Mucosa of rectum (tissue), 2 donors: ENCODE results near the gene E2F8.

Experiments
- H3K27ac ChIP-seq, 2 donors: one replicate each; pipeline ENCODE4 v1.7.0; 2013; ENCODE audit warnings: inconsistent platforms in 2 of 2, low read depth in 2 of 2, low read length in 2 of 2
- H3K27me3 ChIP-seq, 2 donors: one replicate each; pipeline ENCODE4 v1.7.0; 2013; ENCODE audit warnings: low read length in 2 of 2; ENCODE audit not compliant: control insufficient read depth in 2 of 2, insufficient read depth in 2 of 2
- H3K36me3 ChIP-seq, 2 donors: one replicate each; pipeline ENCODE4 v1.7.0; 2013; ENCODE audit warnings: low read length in 2 of 2; ENCODE audit not compliant: control insufficient read depth in 2 of 2, insufficient read depth in 2 of 2
- H3K4me1 ChIP-seq, 2 donors: one replicate each; pipeline ENCODE4 v1.7.0; 2013; ENCODE audit warnings: low read length in 2 of 2, mild to moderate bottlenecking in 1 of 2; ENCODE audit not compliant: control insufficient read depth in 2 of 2, insufficient read depth in 2 of 2
- H3K4me3 ChIP-seq, 2 donors: one replicate each; pipeline ENCODE4 v1.7.0; 2013; ENCODE audit warnings: low read length in 2 of 2
- H3K9ac ChIP-seq, 2 donors: one replicate each; pipeline ENCODE4 v1.7.0; 2013; ENCODE audit warnings: low read length in 2 of 2, low read depth in 1 of 2, mild to moderate bottlenecking in 1 of 2
- H3K9me3 ChIP-seq, 2 donors: one replicate each; pipeline ENCODE4 v1.7.0; 2013; ENCODE audit warnings: low read length in 2 of 2; ENCODE audit not compliant: control insufficient read depth in 2 of 2
- donor health status: healthy.
- donor health status: Normal muscosa, but diverticular disease.

E2F8 gene

DNA sequence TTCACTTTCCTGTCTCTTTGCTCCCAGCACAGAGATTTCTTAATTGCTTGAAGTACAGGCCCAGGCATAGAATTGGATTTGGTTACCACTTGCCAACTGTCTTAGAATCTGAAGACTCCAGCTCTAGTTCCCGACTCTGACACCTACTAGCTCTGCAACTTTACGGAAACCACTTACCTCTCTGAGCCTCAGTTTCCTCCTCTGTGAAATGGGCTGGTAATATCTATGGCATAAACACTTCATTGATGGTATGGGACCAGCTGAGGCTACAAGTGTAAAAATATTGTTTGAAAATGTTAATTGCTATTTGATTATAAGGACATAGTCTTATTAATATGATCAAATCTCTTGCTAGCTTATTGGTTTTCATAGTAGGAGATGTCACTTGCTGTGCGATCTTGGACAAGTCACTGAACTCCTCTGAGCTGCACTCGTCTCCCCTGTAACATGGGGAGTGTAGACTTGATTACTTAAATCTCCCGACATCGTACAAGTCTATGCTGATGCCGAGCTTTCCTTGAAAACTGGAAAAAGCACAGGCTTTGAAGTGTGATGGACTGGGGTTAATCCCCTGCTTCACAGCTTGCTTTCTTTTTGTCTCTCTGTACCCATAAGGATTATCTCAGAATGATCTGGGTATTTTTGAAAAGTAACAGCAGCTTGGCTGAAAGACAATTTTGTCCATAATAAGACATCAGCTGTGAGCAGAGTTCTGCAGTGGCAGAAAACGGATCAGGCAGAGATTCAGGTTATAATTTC lies 11.8 kb upstream of the E2F8 start:
- no peaks in the 10 kb centered on the region for H3K27me3 ChIP-seq
- no peaks in the 10 kb centered on the region for H3K9me3 ChIP-seq
- H3K9ac ChIP-seq = no peak overlapping the region
- peaks cover 0 to 5% of the 10 kb centered on the region in 2 donors for H3K4me1 ChIP-seq
- no peak overlapping the region for H3K27ac ChIP-seq
- H3K4me3 ChIP-seq = no peak overlapping the region
- H3K36me3 ChIP-seq = no peaks in the 10 kb centered on the region

DNA sequence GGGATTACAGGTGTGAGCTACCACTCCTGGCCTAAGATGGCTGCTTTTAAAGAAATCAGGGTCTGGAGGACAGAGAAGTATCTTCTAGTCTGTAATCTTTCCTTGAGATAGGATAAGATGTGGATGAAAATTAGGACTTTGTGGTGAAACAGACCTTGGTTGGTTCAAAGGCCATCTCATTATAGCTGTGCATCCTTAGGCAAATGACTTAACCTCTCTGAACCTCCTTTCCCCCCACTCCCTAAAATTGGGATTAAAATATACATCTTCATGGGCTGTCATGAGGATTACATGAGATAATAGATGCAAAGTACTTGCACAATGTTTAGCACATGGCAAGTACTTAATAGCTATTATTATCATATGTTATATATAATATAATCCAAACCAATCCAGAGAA lies 10.8 kb upstream of the E2F8 start:
- H3K4me1 ChIP-seq = peaks cover 0 to 5% of the 10 kb centered on the region in 2 donors

DNA sequence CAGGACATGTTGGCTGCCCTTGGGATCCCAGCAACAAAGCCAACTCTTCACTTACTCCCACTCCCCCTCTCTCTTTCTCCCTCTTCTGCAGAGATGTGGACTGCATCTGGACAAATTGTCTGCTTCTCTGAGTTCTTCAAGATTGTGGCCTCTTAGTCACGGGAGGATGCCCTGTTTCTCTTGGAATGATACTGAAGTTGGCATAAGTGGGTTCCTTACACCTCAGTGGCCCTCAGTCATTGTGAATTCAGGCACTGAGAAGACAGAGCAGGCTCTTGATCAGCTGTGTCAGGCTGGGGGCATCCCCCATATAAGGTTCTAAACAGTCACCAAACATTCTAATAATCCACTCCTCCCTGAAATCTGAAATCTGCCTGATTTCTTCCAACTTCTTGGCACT lies 6.1 kb upstream of the E2F8 start:
- no peaks in the 10 kb centered on the region for H3K36me3 ChIP-seq
- no peak overlapping the region for H3K9ac ChIP-seq
- H3K27ac ChIP-seq = no peak overlapping the region

More for the DNA sequence above, 10.8 kb upstream of the E2F8 start:
- Histone ChIP-seq H3K27ac (no peak overlapping the region), H3K27me3 (no peaks in the 10 kb centered on the region), H3K9me3 (no peaks in the 10 kb centered on the region), H3K9ac (no peak overlapping the region), H3K36me3 (no peaks in the 10 kb centered on the region), H3K4me3 (no peak overlapping the region)

DNA sequence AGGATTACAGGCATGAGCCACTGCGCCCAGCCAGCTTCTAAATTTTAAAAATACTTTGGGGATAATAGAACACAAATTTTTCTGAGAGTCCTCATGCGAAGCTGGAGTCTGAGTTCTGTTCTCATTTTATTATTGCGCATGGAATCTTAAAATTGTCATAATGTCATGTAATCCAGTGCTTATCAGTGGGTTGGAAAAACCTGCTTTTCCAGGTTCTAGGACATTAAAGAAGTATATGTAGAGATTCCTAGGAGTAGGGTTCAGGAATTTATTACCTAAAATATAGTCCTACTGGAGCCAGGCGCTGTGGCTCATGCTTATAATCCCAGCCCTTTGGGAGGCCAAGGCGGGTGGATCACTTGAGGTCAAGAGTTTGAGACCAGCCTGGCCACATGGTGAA lies 4.6 kb upstream of the E2F8 start:
- Histone ChIP-seq H3K9ac (no peak overlapping the region), H3K27ac (no peak overlapping the region), H3K36me3 (no peaks in the 10 kb centered on the region), H3K27me3 (peaks cover 0 to 2% of the 10 kb centered on the region in 2 donors), H3K9me3 (no peaks in the 10 kb centered on the region), H3K4me3 (no peak overlapping the region), H3K4me1 (peaks cover 23 to 36% of the 10 kb centered on the region in 2 donors)

More for the DNA sequence above, 6.1 kb upstream of the E2F8 start:
- no peaks in the 10 kb centered on the region for H3K9me3 ChIP-seq
- peaks cover 0 to 2% of the 10 kb centered on the region in 2 donors for H3K27me3 ChIP-seq
- peaks cover 19 to 32% of the 10 kb centered on the region in 2 donors for H3K4me1 ChIP-seq
- H3K4me3 ChIP-seq = no peak overlapping the region

DNA sequence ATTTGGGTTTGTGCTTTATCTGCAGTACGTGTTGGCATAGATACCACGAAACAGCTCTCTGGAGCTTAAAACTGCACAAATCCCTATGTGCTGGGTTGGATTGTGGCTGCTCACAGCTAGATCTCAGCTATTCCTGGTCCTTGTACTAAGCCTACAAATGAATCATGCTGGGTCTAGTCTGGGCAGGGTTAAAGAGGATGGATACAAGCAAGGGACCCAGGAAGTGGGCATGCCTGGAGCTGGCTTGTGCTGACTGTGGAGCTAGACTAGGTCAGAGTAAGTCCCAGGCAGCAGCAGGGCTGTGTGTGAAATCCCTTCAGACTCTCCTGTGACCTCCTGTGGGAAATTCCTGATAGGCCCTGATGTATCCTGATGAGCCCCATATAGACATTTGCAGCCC lies 3.9 kb upstream of the E2F8 start:
- no peak overlapping the region for H3K4me3 ChIP-seq
- H3K9me3 ChIP-seq = no peaks in the 10 kb centered on the region
- peaks cover 0 to 2% of the 10 kb centered on the region in 2 donors for H3K27me3 ChIP-seq
- H3K36me3 ChIP-seq = no peaks in the 10 kb centered on the region
- peaks cover 24 to 37% of the 10 kb centered on the region in 2 donors for H3K4me1 ChIP-seq
- no peak overlapping the region for H3K9ac ChIP-seq
- H3K27ac ChIP-seq = peak overlapping the region in 1 of 2 donors; percentile 44

DNA sequence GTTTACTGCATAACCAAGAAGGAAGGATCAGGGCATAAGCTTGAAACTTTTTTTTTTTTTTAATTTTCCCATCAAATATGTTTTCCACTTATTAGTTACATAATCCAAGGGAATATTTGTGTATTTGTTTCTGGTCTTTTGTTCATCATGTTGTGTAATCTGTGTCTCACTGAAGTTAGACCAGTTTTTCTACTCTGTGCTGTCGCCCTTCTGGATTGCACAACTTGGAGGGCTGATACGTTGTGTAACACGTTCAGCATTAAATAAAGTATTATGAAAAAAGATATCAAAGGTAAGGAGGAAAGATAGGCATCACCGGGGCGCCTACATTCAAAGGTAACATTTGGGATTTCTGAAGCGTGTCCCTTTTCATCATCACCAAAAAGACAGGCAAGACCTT lies 3.3 kb upstream of the E2F8 start:
- Histone ChIP-seq H3K4me3 (no peak overlapping the region), H3K9ac (no peak overlapping the region), H3K36me3 (no peaks in the 10 kb centered on the region), H3K9me3 (no peaks in the 10 kb centered on the region), H3K27ac (peak overlapping the region in 1 of 2 donors; percentile 44), H3K4me1 (peaks cover 24 to 37% of the 10 kb centered on the region in 2 donors), H3K27me3 (peaks cover 0 to 2% of the 10 kb centered on the region in 2 donors)

DNA sequence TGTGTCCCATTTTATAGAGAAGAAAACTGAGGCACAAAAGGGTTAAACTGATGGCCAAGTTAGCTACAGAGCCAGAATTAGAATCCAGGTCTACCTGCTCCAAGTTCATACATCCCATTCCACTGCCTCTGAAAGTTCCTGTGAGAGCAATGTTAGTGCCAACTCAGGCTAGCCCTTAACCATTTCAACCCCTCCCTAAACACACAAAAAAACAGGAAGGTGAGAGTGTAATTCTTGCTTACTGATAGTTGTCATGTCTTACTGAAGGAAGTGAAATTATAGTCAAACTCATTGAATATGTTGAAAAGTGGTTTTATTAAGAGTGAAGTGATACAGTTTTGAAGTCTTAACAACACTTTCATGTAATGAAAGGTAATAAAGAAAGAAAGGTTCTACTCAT lies 2.9 kb upstream of the E2F8 start:
- Histone ChIP-seq H3K27me3 (peaks cover 0 to 2% of the 10 kb centered on the region in 2 donors), H3K36me3 (no peaks in the 10 kb centered on the region), H3K4me1 (peaks cover 24 to 37% of the 10 kb centered on the region in 2 donors), H3K27ac (no peak overlapping the region), H3K4me3 (no peak overlapping the region), H3K9ac (no peak overlapping the region), H3K9me3 (no peaks in the 10 kb centered on the region)

DNA sequence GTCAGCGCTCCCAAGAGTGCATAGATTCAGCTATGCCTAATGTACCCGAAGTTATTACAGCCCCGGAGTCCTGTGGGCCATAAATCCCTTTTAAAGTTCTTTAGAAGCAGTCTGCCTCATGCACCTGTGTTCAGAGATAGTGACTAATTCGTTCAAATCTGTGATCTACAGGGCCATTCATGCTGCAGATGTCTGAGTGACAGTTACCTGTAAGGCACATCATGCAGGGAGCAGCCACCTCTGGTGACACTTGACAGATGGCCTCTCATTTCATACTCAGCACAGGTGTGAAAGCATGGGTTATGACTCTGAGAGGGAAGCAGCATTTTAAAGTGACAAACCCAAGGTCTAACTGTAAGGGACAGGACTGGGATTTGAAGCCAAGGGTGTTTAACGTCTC lies 2.4 kb upstream of the E2F8 start:
- Histone ChIP-seq H3K9ac (no peak overlapping the region), H3K27me3 (peaks cover 0 to 2% of the 10 kb centered on the region in 2 donors), H3K27ac (no peak overlapping the region), H3K4me1 (peaks cover 24 to 40% of the 10 kb centered on the region in 2 donors), H3K36me3 (no peaks in the 10 kb centered on the region), H3K9me3 (no peaks in the 10 kb centered on the region), H3K4me3 (no peak overlapping the region)

DNA sequence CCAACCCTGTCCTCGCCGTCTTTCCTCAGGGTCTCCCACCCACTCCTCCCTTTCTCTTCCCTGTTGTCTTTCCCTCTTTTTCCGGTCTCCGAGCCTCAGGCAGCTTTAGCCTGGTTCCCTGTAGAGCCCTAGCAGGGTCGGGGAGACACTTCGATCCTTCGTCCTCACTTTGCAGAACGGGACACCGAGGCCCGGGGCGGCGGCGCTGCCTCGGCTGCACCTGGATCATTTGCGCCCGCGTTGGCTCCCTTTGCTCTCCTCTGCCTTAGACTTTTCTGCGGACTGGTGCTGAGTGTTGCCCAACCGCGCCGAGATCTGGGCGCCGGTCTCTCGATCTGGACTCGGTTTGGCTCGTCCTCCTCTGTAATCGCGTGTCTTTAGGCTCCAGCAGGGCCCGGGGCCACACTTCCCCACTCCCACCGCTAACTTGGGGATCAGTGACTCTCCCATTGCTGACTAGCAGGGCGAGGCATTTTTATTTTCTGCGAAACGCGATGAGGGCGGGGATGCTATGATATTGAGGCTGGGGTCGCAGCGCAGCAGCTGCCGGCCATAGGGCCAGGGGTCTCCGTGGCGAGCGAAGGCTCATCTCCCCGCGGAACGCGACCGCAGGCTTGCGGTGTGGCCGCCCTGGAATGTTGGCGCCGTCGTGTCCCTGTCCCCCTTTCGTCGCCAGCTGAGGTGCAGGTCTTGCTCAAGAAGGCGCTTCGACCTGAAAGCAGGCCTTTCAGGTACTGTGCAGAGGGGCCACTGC lies 1.6 kb upstream of the E2F8 start:
- Histone ChIP-seq H3K9ac (peak overlapping the region; percentile 52 to 62), H3K36me3 (no peaks in the 10 kb centered on the region), H3K4me1 (peaks cover 24 to 40% of the 10 kb centered on the region in 2 donors), H3K4me3 (peak overlapping the region; percentile 70 to 76), H3K9me3 (no peaks in the 10 kb centered on the region), H3K27me3 (peaks cover 0 to 2% of the 10 kb centered on the region in 2 donors), H3K27ac (no peak overlapping the region)
